ENCODE measurements around the gene PTPRD.

GRCh38 chr9:9997585-9997984, 615.2 kb downstream of the PTPRD start:
- TF ChIP-seq CTCF (IDR thresholded peaks at IDR 0.05 in 4 of 5, conservative IDR thresholded peaks at IDR 0.05 in 1 of 5) (no peak), POLR2A (IDR thresholded peaks at IDR 0.05) (no peak)
